Measurements from ENCODE around the gene NT5C2.

Gene NT5C2

GRCh38 chr10:103232772-103233488 lies 39.9 kb upstream of the NT5C2 start:
- ATAC-seq, result no peak
- TF ChIP-seq ZFP3 (CRISPR knock-in tag; IDR thresholded peaks at IDR 0.05) (no peak), ESRRG (CRISPR knock-in tag; IDR thresholded peaks at IDR 0.05) (no peak), ISL1 (CRISPR knock-in tag; IDR thresholded peaks at IDR 0.05) (no peak)

- no peak for ATAC-seq
- TF ChIP-seq ZNF565 (CRISPR knock-in tag; conservative IDR thresholded peaks at IDR 0.05; ENCODE audit: low read depth) (no peak), PPARA (CRISPR knock-in tag; IDR thresholded peaks at IDR 0.05; ENCODE audit: borderline replicate concordance) (no peak), ZC3H10 (CRISPR knock-in tag; IDR thresholded peaks at IDR 0.05) (no peak), ZFP30 (CRISPR knock-in tag; IDR thresholded peaks at IDR 0.05) (no peak), CSDC2 (CRISPR knock-in tag; IDR thresholded peaks at IDR 0.05) (no peak), TSHZ2 (CRISPR knock-in tag; IDR thresholded peaks at IDR 0.05) (no peak), ZFP3 (CRISPR knock-in tag; IDR thresholded peaks at IDR 0.05) (no peak), TCF4 (CRISPR knock-in tag; IDR thresholded peaks at IDR 0.05; ENCODE audit: borderline replicate concordance) (no peak), ZNF70 (CRISPR knock-in tag; IDR thresholded peaks at IDR 0.05) (no peak), CREB5 (CRISPR knock-in tag; IDR thresholded peaks at IDR 0.05; ENCODE audit: low read depth) (no peak), ZNF8 (CRISPR knock-in tag; IDR thresholded peaks at IDR 0.05) (no peak), ARNTL (CRISPR knock-in tag; IDR thresholded peaks at IDR 0.05; ENCODE audit: borderline replicate concordance, low read depth) (no peak), POU6F1 (CRISPR knock-in tag; IDR thresholded peaks at IDR 0.05; ENCODE audit: borderline replicate concordance, low read depth) (no peak), PATZ1 (CRISPR knock-in tag; IDR thresholded peaks at IDR 0.05; ENCODE audit: borderline replicate concordance) (no peak), BACH2 (CRISPR knock-in tag; IDR thresholded peaks at IDR 0.05; ENCODE audit: borderline replicate concordance) (no peak), CSRNP3 (CRISPR knock-in tag; IDR thresholded peaks at IDR 0.05) (no peak), OSR1 (CRISPR knock-in tag; IDR thresholded peaks at IDR 0.05) (no peak), ESRRG (CRISPR knock-in tag; IDR thresholded peaks at IDR 0.05) (no peak), RARB (CRISPR knock-in tag; IDR thresholded peaks at IDR 0.05) (no peak), TOX (CRISPR knock-in tag; IDR thresholded peaks at IDR 0.05; ENCODE audit: borderline replicate concordance) (no peak)
Measured at GRCh38 chr10:103232131-103232673, 39.1 kb upstream of the NT5C2 start.

GRCh38 chr10:103231047-103231551 lies 38.0 kb upstream of the NT5C2 start:
- peak; percentile 96 for ATAC-seq
- TF ChIP-seq CREB5 (CRISPR knock-in tag; IDR thresholded peaks at IDR 0.05; ENCODE audit: low read depth), result 0 out of 2 replicates have a peak, but pooled peaks have one; percentile 19
- no peak for TF ChIP-seq CSRNP3 (CRISPR knock-in tag; IDR thresholded peaks at IDR 0.05)
- no peak for TF ChIP-seq PATZ1 (CRISPR knock-in tag; IDR thresholded peaks at IDR 0.05; ENCODE audit: borderline replicate concordance)
- peak; percentile 82 for TF ChIP-seq ISL1 (CRISPR knock-in tag; IDR thresholded peaks at IDR 0.05)
